CD4-positive, alpha-beta T cell treated with Interleukin-2 at 100 ng/mL for 4 hours (primary cell): ENCODE results near the gene MLC1.

ENCODE experiments used
- DNase-seq: peaks from one replicate; pipeline ENCODE4 v3.0.0-alpha.2; 2020; ENCODE audit warnings: low spot score

MLC1 gene

DNA sequence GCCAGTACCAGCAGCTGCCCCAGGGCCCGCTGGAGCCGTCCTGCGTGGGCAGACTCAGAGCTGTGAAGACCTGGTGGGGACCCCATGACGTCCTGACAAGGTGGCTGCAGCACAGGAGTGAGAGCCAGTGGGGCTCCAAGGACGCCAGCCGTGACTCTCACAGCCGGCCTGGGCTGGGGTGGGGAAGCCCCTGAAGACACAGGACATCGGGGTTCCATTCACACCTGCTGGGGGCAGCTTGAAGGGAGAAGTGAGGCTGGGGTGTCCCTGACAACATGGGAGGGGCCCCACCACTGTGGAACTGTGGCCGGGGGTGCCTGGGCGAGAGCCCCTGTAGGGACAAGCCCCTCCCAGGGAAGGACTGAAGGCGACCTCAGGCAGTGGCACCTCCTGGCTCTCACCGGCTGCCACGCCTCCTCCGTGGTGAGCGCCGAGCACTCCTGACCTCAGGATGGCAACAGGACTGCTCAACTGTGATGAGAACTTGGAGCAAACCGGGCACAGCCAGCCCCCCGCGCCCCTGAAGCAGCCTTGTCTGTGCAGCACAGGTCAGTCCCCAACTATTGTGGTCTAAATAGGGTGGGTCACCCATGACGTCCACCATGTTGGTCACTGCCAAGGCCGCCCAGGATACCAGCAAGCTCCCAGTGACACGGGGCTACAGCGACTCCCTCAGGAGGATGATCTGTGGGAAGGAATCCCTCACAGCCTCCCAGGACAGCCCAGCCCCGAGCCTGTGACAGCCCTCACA is 49.9 kb downstream of the MLC1 start:
- DNase-seq = no peak

DNA sequence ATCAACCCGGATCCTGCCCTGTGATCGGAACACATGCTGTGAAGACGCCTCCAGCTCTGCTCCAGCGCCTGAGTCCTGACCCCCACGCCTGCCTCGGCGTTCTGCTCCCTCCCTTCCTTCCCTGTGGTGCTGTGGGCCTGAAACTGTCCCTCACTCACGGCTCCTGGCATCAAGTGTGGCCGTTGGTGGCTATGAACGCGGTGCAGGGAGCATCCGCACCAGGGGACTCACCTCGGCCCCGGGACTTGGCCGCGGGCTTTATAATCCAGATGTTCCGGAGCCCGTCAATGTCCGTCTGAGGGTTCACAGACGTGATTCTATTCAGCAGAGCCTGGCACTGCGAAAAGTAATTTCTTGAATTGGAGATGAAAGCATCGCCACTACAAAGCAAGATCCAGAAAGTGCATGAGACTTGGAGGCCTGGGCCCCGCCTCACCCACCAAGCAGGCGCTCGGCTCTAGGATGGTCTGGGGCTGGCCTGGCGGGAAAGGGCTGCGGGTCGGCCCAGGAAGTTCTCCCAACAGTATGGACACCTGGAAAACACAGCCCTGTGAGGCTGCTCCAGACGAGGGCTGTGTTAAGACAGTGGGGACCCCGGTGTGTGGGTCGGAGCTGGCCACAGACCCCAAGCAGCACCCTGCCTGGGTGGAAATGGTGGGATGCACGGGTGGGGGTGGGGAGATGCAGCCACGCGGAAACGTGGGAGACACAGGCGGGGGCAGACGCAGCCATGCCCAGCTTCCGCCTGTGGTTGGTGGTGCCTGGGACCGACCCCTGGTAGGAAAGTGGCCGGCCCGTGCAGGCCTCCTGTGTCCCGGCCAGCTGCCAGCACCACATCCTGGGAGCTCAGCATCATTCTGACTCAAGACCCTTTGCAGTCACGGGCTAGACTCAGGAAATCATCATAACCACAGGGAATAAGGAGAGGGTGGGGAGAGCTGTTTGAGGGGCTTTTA is 50.8 kb downstream of the MLC1 start:
- no peak for DNase-seq

DNA sequence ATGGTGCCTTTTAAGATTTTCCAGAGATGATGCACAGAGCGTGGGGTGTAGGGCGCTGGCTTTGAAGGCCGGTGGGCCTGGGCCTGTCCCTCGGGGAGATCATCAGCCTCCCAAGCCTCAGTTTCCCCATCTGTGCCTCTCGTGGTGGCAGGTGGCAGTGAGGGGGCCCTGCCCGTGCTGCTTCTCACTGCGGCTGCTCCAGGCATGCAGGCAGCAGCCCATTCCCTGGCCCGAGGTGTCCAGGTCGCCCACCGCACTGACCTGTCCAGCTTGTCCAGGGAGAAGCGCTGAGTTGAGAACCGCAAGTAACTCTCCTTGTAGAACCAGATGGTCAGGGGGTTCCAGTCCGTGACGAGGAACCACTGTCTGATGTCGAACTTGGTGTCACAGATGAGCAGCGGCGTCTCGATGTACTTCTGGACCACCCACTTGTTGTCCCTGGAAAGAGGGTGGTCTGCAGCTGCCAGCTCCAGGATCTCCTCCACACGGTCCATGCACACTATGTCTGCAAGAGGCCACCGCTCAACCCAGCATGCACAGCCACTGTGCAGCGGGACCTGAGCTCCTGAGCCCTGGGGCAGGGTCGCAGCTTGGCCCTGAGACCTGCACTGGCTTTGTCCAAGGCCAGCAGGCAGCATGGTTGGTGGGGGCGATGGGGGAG is 52.2 kb downstream of the MLC1 start:
- DNase-seq = no peak

DNA sequence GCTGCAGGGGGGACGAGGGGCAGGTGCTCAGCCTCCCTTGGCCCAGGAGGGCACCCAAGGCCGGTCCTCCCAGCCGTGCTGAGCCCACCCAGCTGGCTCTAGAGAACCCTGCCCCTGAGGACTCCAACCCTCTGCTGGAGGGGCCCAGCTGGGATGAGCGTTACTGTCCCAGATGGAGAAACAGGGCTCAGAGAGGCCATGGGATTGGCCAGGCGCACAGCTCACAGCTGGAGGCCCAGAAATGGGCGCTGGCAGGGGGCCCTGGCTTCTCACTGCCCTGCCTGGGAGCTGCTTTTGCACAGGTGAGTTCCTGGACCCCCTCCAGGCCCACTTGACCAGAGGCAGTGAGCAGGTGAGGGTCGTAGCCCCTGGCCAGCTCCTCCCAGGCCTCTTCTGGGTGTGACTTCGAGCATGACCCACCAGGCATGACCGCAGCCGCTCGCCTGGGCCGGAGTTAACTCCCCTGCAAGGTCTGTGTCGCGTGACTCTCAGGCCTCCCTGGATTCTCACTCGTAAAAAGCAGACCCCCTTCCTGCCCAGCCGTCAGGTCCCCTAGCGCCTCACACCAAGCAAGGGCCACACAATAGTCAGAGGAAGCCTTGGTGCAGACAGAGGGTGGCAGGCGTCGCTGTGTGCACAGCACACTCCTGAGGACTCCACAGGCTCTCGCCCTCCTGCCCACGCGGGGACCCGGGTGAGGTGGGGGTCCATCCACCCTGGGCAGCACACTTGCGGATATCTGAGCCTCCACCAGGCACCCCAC is 52.9 kb downstream of the MLC1 start:
- no peak for DNase-seq

DNA sequence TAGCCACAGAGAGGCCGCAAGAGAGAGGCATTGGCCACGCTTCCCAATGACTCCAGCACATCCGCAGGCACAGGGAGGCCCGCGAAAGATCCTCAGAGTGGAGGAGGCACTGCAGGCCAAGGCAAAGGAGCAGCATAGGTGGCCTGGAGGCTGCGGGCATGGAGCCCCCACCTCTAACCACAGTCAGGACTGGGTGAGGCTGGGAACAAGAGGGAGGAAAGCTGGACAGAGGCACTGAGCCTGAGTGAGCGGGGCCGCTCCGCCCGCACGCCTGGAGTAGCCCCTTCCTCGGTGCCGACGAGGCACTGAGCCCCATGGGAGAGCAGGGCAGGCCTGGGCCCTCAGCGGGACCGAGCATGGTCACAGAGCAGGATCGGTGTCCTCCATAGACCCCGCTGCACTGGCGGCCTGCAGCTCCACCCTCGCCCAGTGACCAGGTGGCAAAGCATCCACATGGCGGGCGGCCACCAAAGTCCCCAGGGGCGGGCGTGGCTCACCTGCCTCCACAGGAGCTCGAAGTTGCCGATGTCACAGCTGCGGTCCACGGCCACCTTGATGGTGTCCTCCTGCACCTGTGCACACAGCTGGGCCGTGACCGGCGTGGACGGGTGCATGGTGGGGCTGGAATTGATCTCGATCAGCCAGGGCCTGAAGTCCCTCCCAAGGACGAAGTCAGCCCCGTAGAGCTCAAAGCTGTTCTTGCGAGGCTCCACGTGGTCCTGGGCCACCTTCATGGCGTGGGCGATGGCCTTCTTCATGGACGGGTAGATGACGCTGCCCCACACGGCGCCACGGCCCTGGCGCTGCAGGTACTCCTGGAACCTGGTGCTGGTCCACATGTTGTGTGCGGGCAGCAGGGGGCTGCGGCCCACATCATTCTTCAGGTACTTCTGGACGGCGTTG is 53.8 kb downstream of the MLC1 start:
- no peak for DNase-seq

DNA sequence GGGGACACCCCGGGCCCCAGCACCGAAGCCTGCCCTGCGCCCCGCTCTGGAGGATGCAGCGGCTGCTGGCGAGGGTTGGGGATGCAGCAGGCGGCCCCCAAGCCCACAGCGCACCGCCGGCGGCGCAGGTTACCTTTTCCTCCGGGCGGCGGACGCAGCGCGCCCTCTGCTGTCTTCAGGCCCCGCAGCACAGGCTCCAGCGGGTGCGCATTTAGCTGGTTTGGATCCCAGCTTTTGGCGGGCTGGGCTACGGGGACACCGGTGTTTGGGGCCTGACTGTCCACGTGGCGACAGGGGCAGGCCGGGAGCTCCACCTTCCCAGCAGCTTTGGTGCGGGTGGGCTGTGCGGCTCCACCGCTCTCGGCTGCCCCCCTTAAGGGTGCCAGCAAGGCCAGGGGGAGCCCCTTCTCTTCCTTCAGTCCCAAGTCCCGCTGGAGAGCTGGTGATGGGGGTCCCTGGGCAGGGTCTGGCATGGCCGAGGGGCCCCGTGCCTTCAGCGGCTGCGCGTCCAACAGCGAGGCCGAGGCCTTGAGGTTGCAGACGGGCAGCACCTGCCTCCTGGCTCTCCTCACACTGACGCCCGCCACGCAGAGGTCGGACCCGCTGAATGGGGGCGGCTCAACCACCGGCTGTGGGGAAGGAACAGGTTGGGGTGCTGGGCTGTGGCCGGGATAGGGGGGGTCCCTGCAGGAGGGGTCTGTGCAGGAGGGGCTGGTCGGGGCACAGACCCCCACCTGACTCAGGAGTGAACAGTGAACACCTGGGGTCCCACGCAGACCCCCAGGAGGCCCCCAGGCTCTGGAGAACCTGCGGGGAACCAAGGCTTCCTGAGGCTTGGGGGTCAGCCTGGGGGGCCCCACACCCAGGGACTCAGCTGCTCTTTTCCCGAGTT is 54.7 kb downstream of the MLC1 start:
- DNase-seq = peak; percentile 84

DNA sequence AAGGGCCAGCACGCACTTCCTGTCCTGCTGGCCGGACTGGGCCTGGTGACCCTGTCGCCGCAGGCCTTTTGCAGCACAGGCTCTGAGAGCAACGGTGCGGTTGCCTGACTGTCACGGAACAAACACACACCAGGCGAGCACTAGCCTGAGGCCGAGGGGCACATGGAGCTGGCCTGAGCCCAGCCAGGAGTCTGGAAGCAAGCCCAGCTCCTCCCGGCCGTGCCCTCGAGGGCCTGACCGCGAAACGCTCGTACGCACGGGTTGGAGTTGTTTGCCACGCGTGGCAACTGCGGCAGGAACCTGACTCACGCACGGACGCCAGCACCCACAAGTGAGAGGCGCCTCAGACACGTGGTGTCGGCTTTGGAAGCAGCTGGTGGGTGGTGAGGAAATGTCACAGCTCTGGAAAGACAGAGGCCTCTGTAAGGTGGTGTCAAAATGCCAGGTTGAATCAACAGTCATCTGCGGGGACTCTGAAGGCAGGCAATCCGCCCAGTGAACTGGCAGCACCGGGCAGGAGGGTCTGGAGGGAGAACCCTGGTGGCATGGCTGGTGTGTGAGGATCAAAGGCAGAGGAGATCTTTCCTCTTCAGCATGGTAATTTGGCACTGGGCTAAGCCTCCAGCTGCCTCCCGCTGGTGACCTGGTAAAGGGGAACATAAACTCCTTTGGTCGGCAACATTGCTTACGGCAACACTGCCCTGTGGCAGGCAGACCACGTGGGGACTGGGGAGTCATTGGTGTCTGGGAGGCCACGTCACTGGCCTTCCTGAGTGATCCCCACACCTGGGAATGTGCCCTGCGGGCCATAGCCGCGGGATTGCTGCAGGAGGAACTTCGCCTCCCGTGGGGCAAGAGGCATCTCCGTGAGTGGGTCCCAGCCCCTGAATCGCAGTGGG is 57.3 kb downstream of the MLC1 start:
- DNase-seq = peak; percentile 61

DNA sequence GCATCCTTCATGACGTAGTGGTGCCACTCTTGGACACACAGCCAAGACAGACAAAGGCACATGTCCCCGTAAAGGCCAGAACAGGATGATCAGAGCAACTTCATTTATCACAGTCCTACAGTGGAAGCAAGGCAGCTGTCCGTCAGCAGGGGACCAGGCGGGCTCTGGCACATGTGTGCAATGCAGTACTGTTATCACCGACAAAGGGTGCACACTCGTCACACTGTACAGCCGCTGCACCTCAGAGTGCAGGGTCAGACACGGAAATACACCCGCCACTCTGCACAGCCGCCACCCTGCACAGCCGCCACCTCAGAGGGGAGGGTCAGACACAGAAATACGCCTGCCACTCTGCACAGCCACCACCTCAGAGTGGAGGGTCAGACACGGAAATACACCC is 59.2 kb downstream of the MLC1 start:
- no peak for DNase-seq

DNA sequence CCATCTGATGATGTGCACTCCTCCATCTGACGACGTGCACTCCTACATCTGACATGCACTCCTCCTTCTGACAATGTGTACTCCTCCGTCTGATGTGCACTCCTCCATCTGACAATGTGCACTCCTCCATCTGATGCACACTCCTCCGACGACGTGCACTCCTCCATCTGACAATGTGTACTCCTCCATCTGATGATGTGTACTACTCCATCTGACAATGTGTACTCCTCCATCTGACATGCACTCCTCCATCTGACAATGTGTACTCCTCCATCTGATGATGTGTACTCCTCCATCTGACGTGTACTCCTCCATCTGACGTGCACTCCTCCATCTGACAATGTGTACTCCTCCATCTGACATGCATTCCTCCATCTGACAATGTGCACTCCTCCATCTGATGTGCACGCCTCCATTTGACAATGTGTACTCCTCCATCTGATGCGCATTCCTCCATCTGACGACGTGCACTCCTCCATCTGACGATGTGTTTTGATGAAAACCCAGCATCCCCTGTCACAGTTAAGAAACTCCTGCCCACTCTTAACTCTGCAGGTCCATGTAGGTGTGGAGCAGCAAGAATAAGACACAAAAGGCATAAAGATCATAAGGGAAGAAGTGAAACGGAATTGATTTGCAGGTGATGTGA is 62.9 kb downstream of the MLC1 start:
- DNase-seq = no peak

DNA sequence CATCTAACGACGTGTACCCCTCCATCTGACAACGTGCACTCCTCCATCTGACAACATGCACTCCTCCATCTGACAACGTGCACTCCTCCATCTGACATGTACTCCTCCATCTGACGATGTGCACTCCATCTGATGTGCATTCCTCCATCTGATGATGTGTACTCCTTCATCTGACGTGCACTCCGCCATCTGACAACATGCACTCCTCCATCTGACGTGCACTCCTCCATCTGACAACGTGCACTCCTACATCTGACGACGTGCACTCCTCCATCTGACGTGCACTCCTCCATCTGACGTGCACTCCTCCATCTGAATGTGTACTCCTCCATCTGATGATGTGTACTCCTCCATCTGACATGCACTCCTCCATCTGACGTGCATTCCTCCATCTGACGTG is 64.6 kb downstream of the MLC1 start:
- DNase-seq = no peak

DNA sequence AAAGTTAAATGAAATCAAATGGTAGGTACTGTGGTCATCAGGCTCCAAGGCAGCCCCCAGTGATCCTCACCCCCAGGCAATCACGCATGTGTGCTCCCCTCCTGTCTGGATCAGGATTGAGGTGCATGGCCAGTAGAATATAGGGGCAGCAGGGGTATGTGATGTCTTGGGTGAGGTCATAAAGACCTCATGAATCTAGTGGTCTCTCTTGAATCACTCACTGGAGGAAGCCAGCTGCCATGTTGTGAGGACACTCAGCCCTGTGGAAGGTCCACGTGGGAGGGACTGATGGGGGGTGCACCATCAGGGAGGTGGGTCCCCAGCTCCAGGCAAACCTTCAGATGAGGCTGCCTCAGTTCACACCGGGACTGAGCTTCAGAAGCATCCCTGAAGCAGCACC is 65.9 kb downstream of the MLC1 start:
- DNase-seq = no peak

DNA sequence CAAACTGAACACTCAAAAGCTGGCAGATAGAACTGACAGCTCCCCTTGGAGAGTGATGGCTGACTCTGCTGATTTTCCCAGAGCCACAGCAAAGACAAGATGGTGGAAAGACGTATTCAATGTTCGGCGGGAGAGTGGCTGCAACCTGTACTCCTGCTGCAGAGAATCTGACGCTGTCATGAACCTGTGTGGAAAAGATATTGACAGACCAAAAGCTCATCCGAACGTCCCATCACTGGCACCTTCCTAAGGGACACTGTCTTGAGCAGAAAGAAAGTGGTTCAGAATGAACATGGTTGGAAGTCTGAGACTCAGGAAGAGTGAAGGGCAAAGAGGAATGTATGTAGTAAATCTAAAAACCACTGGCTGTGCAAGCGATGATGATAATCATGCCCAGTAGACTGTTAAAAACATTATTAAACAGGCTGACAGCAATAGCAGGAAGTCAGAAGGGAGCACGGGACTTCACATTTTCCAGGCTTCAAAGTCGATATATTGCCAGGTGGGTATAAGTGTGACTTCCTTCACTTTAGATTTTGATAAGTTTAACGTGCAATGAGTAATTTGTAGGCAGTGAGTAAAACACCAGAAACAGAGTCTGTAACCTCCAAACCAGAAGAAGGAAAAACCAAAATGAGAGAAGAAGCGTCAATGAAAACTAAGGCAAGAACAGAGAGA is 66.5 kb downstream of the MLC1 start:
- peak; percentile 67 for DNase-seq

DNA sequence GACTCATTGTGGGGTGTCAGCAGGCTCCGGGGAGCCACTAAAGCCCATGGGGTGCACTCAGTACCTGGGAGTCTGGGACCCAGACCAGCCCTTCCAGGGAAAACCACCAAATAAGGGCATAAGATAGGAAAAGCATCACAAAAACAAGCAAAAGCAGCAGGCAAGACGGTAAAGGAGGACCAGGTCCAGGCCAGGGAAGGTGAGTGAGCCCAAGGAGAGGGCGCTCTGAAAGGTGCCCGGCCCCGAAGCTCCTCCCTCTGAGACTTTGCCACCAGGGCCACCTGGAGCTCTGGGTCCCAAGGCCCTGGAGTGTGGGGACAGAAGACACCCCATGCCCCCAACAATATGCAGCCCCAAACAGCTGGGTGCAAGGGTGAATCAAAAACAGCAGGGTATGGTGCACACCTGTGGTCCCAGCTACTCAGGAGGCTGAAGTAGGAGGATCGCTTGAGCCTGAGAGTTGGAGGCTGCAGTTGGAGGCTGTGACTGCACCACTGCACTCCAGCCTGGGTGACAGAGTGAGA is 67.5 kb downstream of the MLC1 start:
- DNase-seq = no peak

DNA sequence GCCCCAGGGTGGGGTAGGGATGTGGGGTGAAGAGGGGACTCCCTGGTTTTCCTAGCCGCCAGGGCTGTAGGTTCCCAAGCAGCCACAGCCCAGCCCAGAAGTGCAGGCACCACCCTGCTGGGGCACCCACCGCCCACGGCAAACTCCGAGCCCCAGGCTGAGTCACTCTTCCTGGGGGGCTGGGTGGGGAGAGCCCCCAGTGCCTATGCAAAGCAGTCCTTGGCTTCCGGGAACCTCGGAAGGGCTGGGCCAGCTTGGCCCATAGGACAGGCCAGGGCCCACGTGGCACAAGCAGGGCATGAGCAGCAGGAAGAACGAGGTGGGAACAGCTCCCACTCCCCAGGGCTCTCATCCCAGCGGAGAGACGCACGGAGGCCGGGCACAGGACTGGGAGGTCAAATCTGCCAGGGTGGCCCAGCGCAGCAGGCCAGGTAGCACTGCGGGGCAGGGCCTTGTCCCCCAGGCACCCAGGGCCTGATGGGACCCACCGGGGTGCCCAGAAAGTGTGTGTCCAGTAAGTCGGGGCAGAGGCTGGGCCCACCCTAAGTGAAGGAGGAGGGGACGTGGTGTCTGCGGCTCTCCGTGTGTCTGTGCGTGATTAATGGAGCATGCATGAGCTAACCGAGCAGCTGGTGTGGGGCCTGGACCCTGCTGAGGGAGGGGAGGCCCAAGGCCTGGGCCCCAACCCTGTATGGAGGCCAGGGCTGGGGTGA is 68.1 kb downstream of the MLC1 start:
- peak; percentile 71 for DNase-seq

DNA sequence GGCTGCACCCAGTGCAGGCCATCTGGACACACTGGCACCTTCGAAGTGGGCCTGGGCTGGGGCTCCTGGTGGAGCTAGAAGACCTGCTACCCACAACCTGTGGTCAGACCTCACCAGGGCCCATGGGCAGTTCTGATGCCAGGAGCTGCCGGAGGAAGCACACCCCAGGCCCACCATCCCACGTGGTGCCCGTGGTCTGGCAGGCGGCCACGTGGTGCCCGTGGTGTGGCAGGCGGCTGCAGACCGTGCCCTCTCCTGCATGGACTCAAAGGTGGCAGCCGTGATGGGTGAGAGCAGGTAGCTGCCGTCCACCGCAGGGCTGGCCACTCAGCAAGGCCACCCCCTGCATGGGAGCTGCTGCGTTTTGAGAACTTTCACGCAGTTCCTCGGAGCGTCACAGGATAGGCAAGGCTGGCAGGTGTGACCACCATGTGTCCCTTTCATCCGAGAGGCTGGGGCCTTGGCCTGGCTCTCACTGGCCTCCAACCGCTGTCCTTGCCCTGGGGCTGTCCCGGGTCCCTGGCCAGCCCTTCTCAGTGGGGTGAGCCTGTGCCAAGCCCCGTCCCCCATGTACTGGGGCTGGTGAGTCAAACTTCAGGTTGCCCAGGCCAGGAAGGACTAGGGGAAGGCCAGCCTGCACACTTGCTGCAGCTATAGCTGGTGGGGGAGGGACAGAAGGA is 68.8 kb downstream of the MLC1 start:
- no peak for DNase-seq
